OCI-LY3 (cell line): ENCODE measurements around the gene RGL1.

Source experiments
- CTCF ChIP-seq: fragments of 200-600, 300-600 bp; sonication (generic); IDR thresholded peaks from 2 replicates; pipeline ENCODE4 v1.5.1; 2014; ENCODE audit warnings: antibody characterized with exemption, low read length, low read depth
- EZH2phosphoT487 ChIP-seq: fragments of 200-600 bp; shearing (Covaris generic); IDR thresholded peaks from 2 replicates; pipeline ENCODE4 v1.6.1; 2018; ENCODE audit warnings: antibody characterized with exemption, mixed run types, low read depth

GRCh38 chr1:183966487-183966886, 161.6 kb downstream of the RGL1 start:
- TF ChIP-seq CTCF (no peak), EZH2phosphoT487 (no peak)
